H1 (cell line): ENCODE measurements around the gene TWIST1. TPM values are rescaled to one million over a fixed set of nuclear protein-coding genes. Genes with fewer than 3 reads are reported as not detected.
A peak's percentile ranks its signal among the peaks of the same experiment; 100 is the strongest.

Source experiments
- CBX5 ChIP-seq: fragments of 300-800, 300-1000 bp; sonication (generic); IDR thresholded peaks from 2 replicates; pipeline ENCODE4 v1.7.1; 2016; ENCODE audit warnings: antibody characterized with exemption, low read length, low read depth
- CHD2 ChIP-seq: IDR thresholded peaks from 2 replicates; pipeline ENCODE4 v1.6.1; 2012; ENCODE audit warnings: low read length, improper control_type of control experiment
- CTBP2 ChIP-seq: IDR thresholded peaks from 2 replicates; pipeline ENCODE4 v1.7.0; 2011; ENCODE audit warnings: borderline replicate concordance, mild to moderate bottlenecking, moderate library complexity, mixed read lengths, low read length; ENCODE audit not compliant: insufficient read depth, insufficient read length
- EZH2 ChIP-seq: fragments of 200-600 bp; sonication (generic); IDR thresholded peaks from 2 replicates; pipeline ENCODE4 v1.7.1; 2012; ENCODE audit warnings: low read depth, mild to moderate bottlenecking, moderate library complexity, low read length, inconsistent platforms; ENCODE audit not compliant: severe bottlenecking
- GABPA ChIP-seq: IDR thresholded peaks from 2 replicates; pipeline ENCODE4 v1.6.1; 2011; ENCODE audit warnings: mild to moderate bottlenecking, low read length, moderate library complexity, borderline replicate concordance; ENCODE audit not compliant: insufficient read depth
- GTF2F1 ChIP-seq: IDR thresholded peaks from 2 replicates; pipeline ENCODE4 v1.6.1; 2012; ENCODE audit warnings: low read depth, low read length, improper control_type of control experiment, borderline replicate concordance
- HDAC2 ChIP-seq, 2 experiments: fragments of 300-600 bp in 1 of 2; sonication (generic) in 1 of 2; IDR thresholded peaks; 2 replicates each; pipeline ENCODE4 v1.6.1; 2011 to 2012; ENCODE audit warnings: low read depth in 2 of 2, low read length in 2 of 2, mild to moderate bottlenecking in 2 of 2, moderate library complexity in 2 of 2, borderline replicate concordance in 1 of 2, inconsistent platforms in 1 of 2
- JUND ChIP-seq: IDR thresholded peaks from 2 replicates; pipeline ENCODE4 v1.6.1; 2011; ENCODE audit warnings: mild to moderate bottlenecking, improper control_type of control experiment, low read length
- KDM1A ChIP-seq: fragments of 200-600, 300-600 bp; sonication (generic); IDR thresholded peaks from 2 replicates; pipeline ENCODE4 v1.7.1; 2016; ENCODE audit warnings: mild to moderate bottlenecking, low read length, borderline replicate concordance
- MAFK ChIP-seq: IDR thresholded peaks from 2 replicates; pipeline ENCODE4 v1.6.1; 2012; ENCODE audit warnings: low read depth, mild to moderate bottlenecking, improper control_type of control experiment, low read length
- NANOG ChIP-seq: IDR thresholded peaks from 2 replicates; pipeline ENCODE4 v1.6.1; 2011; ENCODE audit warnings: low read length, low read depth, mild to moderate bottlenecking, inconsistent platforms; ENCODE audit not compliant: insufficient read depth, poor library complexity, severe bottlenecking
- NRF1 ChIP-seq: IDR thresholded peaks from 2 replicates; pipeline ENCODE4 v1.6.1; 2011; ENCODE audit warnings: mild to moderate bottlenecking, low read depth, low read length, improper control_type of control experiment
- POLR2AphosphoS5 ChIP-seq: IDR thresholded peaks from 2 replicates; pipeline ENCODE4 v1.6.1; 2011; ENCODE audit warnings: low read depth, low read length
- POU5F1 ChIP-seq: IDR thresholded peaks from 2 replicates; pipeline ENCODE4 v1.6.1; 2011; ENCODE audit warnings: low read depth, mild to moderate bottlenecking, low read length, moderate library complexity
- RNF2 ChIP-seq: fragments of 200-900, 300-1000 bp; sonication (generic); IDR thresholded peaks from 2 replicates; pipeline ENCODE4 v1.7.1; 2016; ENCODE audit warnings: borderline replicate concordance, low read depth, mild to moderate bottlenecking, antibody characterized with exemption, low read length; ENCODE audit not compliant: poor library complexity, severe bottlenecking; ENCODE audit errors: missing control alignments
- RXRA ChIP-seq: IDR thresholded peaks from 2 replicates; pipeline ENCODE4 v1.6.1; 2011; ENCODE audit warnings: low read depth, mild to moderate bottlenecking, low read length, moderate library complexity; ENCODE audit not compliant: insufficient read depth
- SAP30 ChIP-seq: fragments of 300-600 bp; sonication (generic); IDR thresholded peaks from 2 replicates; pipeline ENCODE4 v1.7.1; 2012; ENCODE audit warnings: low read length, moderate library complexity, mild to moderate bottlenecking, inconsistent platforms; ENCODE audit not compliant: insufficient read depth, insufficient replicate concordance
- SP2 ChIP-seq: IDR thresholded peaks from 2 replicates; pipeline ENCODE4 v1.6.1; 2012; ENCODE audit warnings: mild to moderate bottlenecking, low read length, inconsistent platforms
- TAF1 ChIP-seq: IDR thresholded peaks from 2 replicates; pipeline ENCODE4 v1.6.1; 2011; ENCODE audit warnings: mild to moderate bottlenecking, low read depth, low read length
- TBP ChIP-seq: IDR thresholded peaks from 2 replicates; pipeline ENCODE4 v1.6.1; 2011; ENCODE audit warnings: low read depth, low read length, improper control_type of control experiment
- polyA plus RNA-seq, 7 experiments: library from polyadenylated mRNA; depleted of rRNA in 3 of 7; stranded (reverse) in 5 of 7; unstranded in 2 of 7; fragments of >200 nt in 5 of 7; fragments of 200-250 nt in 2 of 7; gene quantifications; 1 replicate in 5 of 7; 2 replicates in 1 of 7; 4 replicates in 1 of 7; pipeline versions ENCODE4 v1.2.1 to v1.2.3, GENCODE V29; 2011 to 2013; ENCODE audit warnings: missing spikeins in 2 of 7, mixed read lengths in 2 of 7
- total RNA-seq: library from RNA; stranded (reverse); fragmentation: NEBNext Ultra II Directional; extraction: Animal tissue kit (Norgen Biotek cat#: 25700); gene quantifications from 2 replicates; pipeline ENCODE4 v1.2.1, GENCODE V29; 2021
- TF ChIP-seq, protein P1 (sequence below): IDR thresholded peaks from 2 replicates; pipeline ENCODE4 v1.6.1; 2011; ENCODE audit warnings: low read length, improper control_type of control experiment
- TF ChIP-seq, protein P2 (sequence below): IDR thresholded peaks from 2 replicates; pipeline ENCODE4 v1.6.1; 2012; ENCODE audit warnings: inconsistent platforms

Gene TWIST1
- total and polyA plus RNA-seq, 2 of the 8 experiments (the other 6 are each of a cell fraction or from before 2014, with no cell fraction given) = 0.29 to 0.52 TPM

DNA sequence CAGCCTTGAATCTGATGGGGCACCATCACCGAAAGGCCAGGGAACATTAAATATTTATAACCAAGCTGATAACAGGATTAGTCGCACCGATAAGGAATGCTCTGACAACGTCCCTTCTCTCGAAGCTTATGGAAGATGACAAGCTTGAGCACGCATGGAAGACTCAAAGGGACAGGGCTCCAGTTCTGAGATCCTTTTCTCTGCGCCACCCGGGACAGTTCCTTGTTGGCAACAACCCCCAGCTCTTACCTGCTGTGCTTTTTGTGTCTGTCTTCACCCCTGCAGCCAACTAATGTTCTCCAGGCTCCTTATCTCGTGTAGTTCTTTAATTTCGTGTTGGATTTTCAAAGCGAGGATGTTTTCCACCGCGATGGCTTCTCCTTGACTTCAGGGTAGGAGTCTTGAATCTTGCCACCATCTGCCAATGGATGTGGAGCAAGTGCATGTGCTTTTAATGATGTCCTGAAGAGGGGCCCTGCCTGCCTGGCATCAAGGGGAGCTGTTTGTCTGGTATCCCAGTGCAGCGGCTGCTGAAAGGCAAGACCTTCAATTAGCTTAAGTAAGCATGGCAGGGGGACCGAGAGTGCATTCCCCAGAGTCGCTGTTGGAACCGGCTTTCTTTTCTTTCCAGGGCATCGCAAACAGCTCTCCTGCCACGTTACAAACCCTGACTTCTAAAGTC, 28.1 kb upstream of the TWIST1 start (continued):
- TF ChIP-seq, protein P1, sequence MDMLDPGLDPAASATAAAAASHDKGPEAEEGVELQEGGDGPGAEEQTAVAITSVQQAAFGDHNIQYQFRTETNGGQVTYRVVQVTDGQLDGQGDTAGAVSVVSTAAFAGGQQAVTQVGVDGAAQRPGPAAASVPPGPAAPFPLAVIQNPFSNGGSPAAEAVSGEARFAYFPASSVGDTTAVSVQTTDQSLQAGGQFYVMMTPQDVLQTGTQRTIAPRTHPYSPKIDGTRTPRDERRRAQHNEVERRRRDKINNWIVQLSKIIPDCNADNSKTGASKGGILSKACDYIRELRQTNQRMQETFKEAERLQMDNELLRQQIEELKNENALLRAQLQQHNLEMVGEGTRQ = no peak
- peak; percentile 35 for TF ChIP-seq RNF2
- no peak for TF ChIP-seq JUND
- TF ChIP-seq TAF1 = no peak
- peak; percentile 62 for TF ChIP-seq NANOG
- no peak for TF ChIP-seq MAFK
- TF ChIP-seq CHD2 = no peak
- no peak for TF ChIP-seq KDM1A
- TF ChIP-seq SAP30 = no peak
- no peak for TF ChIP-seq TBP
- no peak for TF ChIP-seq SP2
- TF ChIP-seq POU5F1 = no peak
- TF ChIP-seq RXRA = no peak
- TF ChIP-seq CTBP2 = peak; percentile 91
- no peak for TF ChIP-seq GTF2F1
- no peak for TF ChIP-seq POLR2AphosphoS5
- no peak for TF ChIP-seq HDAC2 (IDR thresholded peaks at IDR 0.05; ENCODE audit: borderline replicate concordance in 1 of 2, low read depth in 2 of 2, low read length in 2 of 2)
- TF ChIP-seq EZH2 = peak; percentile 27
- TF ChIP-seq CBX5 = no peak
- TF ChIP-seq, protein P2, sequence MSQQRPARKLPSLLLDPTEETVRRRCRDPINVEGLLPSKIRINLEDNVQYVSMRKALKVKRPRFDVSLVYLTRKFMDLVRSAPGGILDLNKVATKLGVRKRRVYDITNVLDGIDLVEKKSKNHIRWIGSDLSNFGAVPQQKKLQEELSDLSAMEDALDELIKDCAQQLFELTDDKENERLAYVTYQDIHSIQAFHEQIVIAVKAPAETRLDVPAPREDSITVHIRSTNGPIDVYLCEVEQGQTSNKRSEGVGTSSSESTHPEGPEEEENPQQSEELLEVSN = no peak; the same call in none of the 2 replicates
- TF ChIP-seq GABPA = no peak
- TF ChIP-seq NRF1 = no peak
